GM12865 (cell line): ENCODE results near the gene ZNF213.

Experiments
- DNase-seq: peaks from one replicate; pipeline ENCODE4 v3.0.0; 2010; ENCODE audit warnings: low read depth
- H3K4me3 ChIP-seq: 2 replicates; pipeline ENCODE4 v1.5.1; 2011; ENCODE audit warnings: mild to moderate bottlenecking, low read depth, low read length, control low read depth
- CTCF ChIP-seq: IDR thresholded peaks from 2 replicates; pipeline ENCODE4 v1.5.1; 2011; ENCODE audit warnings: low read length, control low read depth, low read depth, inconsistent platforms; ENCODE audit not compliant: insufficient read depth; ENCODE audit errors: missing control alignments

Gene ZNF213

GRCh38 chr16:3142327-3142726, 7.5 kb downstream of the ZNF213 start:
- no peak for DNase-seq
- no peak for TF ChIP-seq CTCF
- no peak overlapping the region for H3K4me3 ChIP-seq

- TF ChIP-seq CTCF: no peak
- no peak for DNase-seq
- H3K4me3 ChIP-seq: no peak overlapping the region
These were observed 7.9 kb downstream of the ZNF213 start for GRCh38 chr16:3142770-3143169.

- no peak for DNase-seq
- TF ChIP-seq CTCF: no peak
- no peak overlapping the region for H3K4me3 ChIP-seq
These were observed 8.4 kb downstream of the ZNF213 start for GRCh38 chr16:3143189-3143588.

GRCh38 chr16:3143598-3144320, 8.9 kb downstream of the ZNF213 start:
- no peak overlapping the region for H3K4me3 ChIP-seq

GRCh38 chr16:3144321-3144983, 9.6 kb downstream of the ZNF213 start:
- TF ChIP-seq CTCF: no peak
- no peak for DNase-seq
- no peak overlapping the region for H3K4me3 ChIP-seq

More at GRCh38 chr16:3143598-3144320, 8.9 kb downstream of the ZNF213 start:
- DNase-seq: no peak
- TF ChIP-seq CTCF: no peak

- TF ChIP-seq CTCF: no peak
- no peak for DNase-seq
- no peak overlapping the region for H3K4me3 ChIP-seq
These were observed 10.3 kb downstream of the ZNF213 start for GRCh38 chr16:3145151-3145550.
